NK-92 treated with Interleukin-12 subunit alpha and Interleukin-12 subunit beta, amount 100 ng/mL, for 24 hours (cell line): ENCODE results near the gene GAS2L2.

Source experiments
- DNase-seq: peaks from one replicate; lab custom pipeline; 2025; lab: John Stamatoyannopoulos, UW

The GAS2L2 gene

GRCh38 chr17:35752945-35753764 lies at the start of gene GAS2L2:
Gene GAS2L2 (minus strand): TSS chr17:35753239. CDS start chr17:35752850, 389 bp downstream.
- DNase-seq: no peak

- DNase-seq: no peak
Measured at GRCh38 chr17:35801583-35802224, 48.7 kb upstream of the GAS2L2 start.

- no peak for DNase-seq
Measured at GRCh38 chr17:35799942-35800341, 46.9 kb upstream of the GAS2L2 start.

GRCh38 chr17:35797918-35798317 lies 44.9 kb upstream of the GAS2L2 start:
- no peak for DNase-seq

- no peak for DNase-seq
Measured at GRCh38 chr17:35797370-35797769, 44.3 kb upstream of the GAS2L2 start.

- DNase-seq: no peak
Measured at GRCh38 chr17:35796942-35797341, 43.9 kb upstream of the GAS2L2 start.

- no peak for DNase-seq
Measured at GRCh38 chr17:35795871-35796265, 42.8 kb upstream of the GAS2L2 start.

GRCh38 chr17:35795007-35795870 lies 42.2 kb upstream of the GAS2L2 start, which contains the start of gene MMP28:
Gene MMP28 (minus strand): TSS chr17:35795641. CDS start chr17:35795377, 264 bp downstream.
- DNase-seq: no peak

GRCh38 chr17:35793257-35793656 lies 40.2 kb upstream of the GAS2L2 start:
- DNase-seq: no peak

- DNase-seq: no peak
Measured at GRCh38 chr17:35791681-35792350, 38.8 kb upstream of the GAS2L2 start.

GRCh38 chr17:35790841-35791240 lies 37.8 kb upstream of the GAS2L2 start:
- DNase-seq: no peak

GRCh38 chr17:35788477-35789368 lies 35.7 kb upstream of the GAS2L2 start:
- no peak for DNase-seq

GRCh38 chr17:35786941-35787432 lies 33.9 kb upstream of the GAS2L2 start:
- DNase-seq: no peak

- DNase-seq: no peak
Measured at GRCh38 chr17:35784895-35785294, 31.9 kb upstream of the GAS2L2 start.

GRCh38 chr17:35780950-35781349 lies 27.9 kb upstream of the GAS2L2 start:
- DNase-seq: no peak

GRCh38 chr17:35778641-35779196 lies 25.7 kb upstream of the GAS2L2 start:
- no peak for DNase-seq

- no peak for DNase-seq
Measured at GRCh38 chr17:35775583-35775982, 22.5 kb upstream of the GAS2L2 start.

GRCh38 chr17:35775039-35775438 lies 22.0 kb upstream of the GAS2L2 start:
- no peak for DNase-seq

GRCh38 chr17:35774499-35774898 lies 21.5 kb upstream of the GAS2L2 start:
- no peak for DNase-seq

- DNase-seq: no peak
Measured at GRCh38 chr17:35773679-35774425, 20.8 kb upstream of the GAS2L2 start.
